ENCODE data around the gene CIBAR2. TPM values are rescaled to one million over a fixed set of nuclear protein-coding genes. Genes with fewer than 3 reads are reported as not detected.
A peak's percentile ranks its signal among the peaks of the same experiment; 100 is the strongest.

CIBAR2 gene
- total RNA-seq, 1 experiment from 2014 or later: not detected

- H3K4me3 Mint-ChIP-seq: no peak overlapping the region
These were observed 54.9 kb downstream of the CIBAR2 start for GRCh38 chr16:85057212-85057889.

More at GRCh38 chr16:85057212-85057889, 54.9 kb downstream of the CIBAR2 start:
- Histone ChIP-seq H3K9me3 (ENCODE audit: control insufficient read depth, low read depth, low read length) (no peaks in the 10 kb centered on the region), H4K91ac (ENCODE audit: insufficient read length, low read depth, low read length) (no peak overlapping the region), H4K8ac (replicated peaks; ENCODE audit: insufficient read length, low read depth, low read length) (no peak overlapping the region), H3K27ac (ENCODE audit: insufficient read length, low read depth, low read length) (no peak overlapping the region), H2BK20ac (ENCODE audit: low read depth, low read length, poor library complexity, severe bottlenecking) (no peak overlapping the region), H3K56ac (ENCODE audit: insufficient read length, low read depth, low read length) (no peak overlapping the region), H3T11ph (ENCODE audit: low read length) (no peak overlapping the region), H3K18ac (ENCODE audit: insufficient read length, low read depth, low read length) (no peak overlapping the region), H2BK15ac (ENCODE audit: low read depth, low read length) (no peak overlapping the region), H2BK5ac (ENCODE audit: insufficient read length, low read length) (no peak overlapping the region), H3K4me1 (ENCODE audit: insufficient read depth, low read length) (no peaks in the 10 kb centered on the region), H3K4me2 (ENCODE audit: insufficient read depth, insufficient read length, low read length) (no peak overlapping the region), H2BK12ac (ENCODE audit: insufficient read length, low read depth, low read length) (no peak overlapping the region), H2BK120ac (ENCODE audit: low read depth, low read length, poor library complexity, severe bottlenecking) (no peak overlapping the region), H3K23me2 (ENCODE audit: insufficient read length, low read depth, low read length, poor library complexity, severe bottlenecking) (no peaks in the 10 kb centered on the region), H4K20me1 (ENCODE audit: control insufficient read depth, insufficient read depth, insufficient read length) (no peaks in the 10 kb centered on the region), H3K27me3 (ENCODE audit: insufficient read depth, low read length) (no peaks in the 10 kb centered on the region), H3K4ac (ENCODE audit: low read depth, low read length) (no peak overlapping the region), H3K23ac (ENCODE audit: insufficient read length, low read depth, low read length) (no peak overlapping the region), H3K79me1 (ENCODE audit: insufficient read depth, low read depth, low read length, poor library complexity, severe bottlenecking) (no peaks in the 10 kb centered on the region), H3K79me2 (ENCODE audit: insufficient read depth, low read length) (no peaks in the 10 kb centered on the region), H3K14ac (ENCODE audit: insufficient read depth, low read length) (no peak overlapping the region), H2AFZ (ENCODE audit: low read length) (no peak overlapping the region), H3K9ac (ENCODE audit: extremely low read depth, insufficient read length, low read length) (no peak overlapping the region), H4K5ac (ENCODE audit: insufficient read length, low read depth, low read length) (no peak overlapping the region), H2AK5ac (ENCODE audit: insufficient read length, low read length) (no peak overlapping the region)
- WGBS (ENCODE audit: extremely low coverage, insufficient read length, low lambda C conversion rate): no CpG with 5 or more reads among the region's 9 CpGs
- Mint-ChIP-seq H3K4me1 (peaks cover 22 to 28% of the 10 kb centered on the region in 2 experiments), H3K27me3 (ENCODE audit: low read depth) (peaks cover 15% of the 10 kb centered on the region), H3K9me3 (no peaks in the 10 kb centered on the region), H3K27ac (no peak overlapping the region), H3K36me3 (ENCODE audit: insufficient read depth in 1 of 3, low read depth in 3 of 3) (no peaks in the 10 kb centered on the region; a peak in 1 of 7 replicates)
- peak; percentile 61 for DNase-seq
- TF ChIP-seq, protein P1, sequence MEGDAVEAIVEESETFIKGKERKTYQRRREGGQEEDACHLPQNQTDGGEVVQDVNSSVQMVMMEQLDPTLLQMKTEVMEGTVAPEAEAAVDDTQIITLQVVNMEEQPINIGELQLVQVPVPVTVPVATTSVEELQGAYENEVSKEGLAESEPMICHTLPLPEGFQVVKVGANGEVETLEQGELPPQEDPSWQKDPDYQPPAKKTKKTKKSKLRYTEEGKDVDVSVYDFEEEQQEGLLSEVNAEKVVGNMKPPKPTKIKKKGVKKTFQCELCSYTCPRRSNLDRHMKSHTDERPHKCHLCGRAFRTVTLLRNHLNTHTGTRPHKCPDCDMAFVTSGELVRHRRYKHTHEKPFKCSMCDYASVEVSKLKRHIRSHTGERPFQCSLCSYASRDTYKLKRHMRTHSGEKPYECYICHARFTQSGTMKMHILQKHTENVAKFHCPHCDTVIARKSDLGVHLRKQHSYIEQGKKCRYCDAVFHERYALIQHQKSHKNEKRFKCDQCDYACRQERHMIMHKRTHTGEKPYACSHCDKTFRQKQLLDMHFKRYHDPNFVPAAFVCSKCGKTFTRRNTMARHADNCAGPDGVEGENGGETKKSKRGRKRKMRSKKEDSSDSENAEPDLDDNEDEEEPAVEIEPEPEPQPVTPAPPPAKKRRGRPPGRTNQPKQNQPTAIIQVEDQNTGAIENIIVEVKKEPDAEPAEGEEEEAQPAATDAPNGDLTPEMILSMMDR (conservative IDR thresholded peaks at IDR 0.05): peak; percentile 62

Data from H9 (cell line).